ENCODE data around the gene IP6K2.

The IP6K2 gene

DNA sequence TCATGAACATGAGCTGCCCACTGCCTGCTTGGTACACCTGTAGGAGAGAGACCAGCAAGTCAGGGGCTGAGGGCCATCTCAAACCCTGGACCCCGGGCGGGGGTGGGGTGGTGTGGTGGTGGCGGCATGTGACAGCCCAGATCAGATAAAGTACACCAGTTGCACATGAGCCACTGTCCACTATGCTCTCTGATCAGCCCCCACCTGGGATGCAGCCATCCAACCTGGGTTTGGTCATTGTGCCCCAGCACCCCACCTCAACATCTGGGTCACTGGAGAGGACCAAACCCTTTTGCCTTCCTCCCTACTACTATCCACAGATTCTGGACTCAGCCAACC, 28.3 kb downstream of the IP6K2 start:
- DNase-seq (ENCODE audit: low read depth in 2 of 2), result no peak

DNA sequence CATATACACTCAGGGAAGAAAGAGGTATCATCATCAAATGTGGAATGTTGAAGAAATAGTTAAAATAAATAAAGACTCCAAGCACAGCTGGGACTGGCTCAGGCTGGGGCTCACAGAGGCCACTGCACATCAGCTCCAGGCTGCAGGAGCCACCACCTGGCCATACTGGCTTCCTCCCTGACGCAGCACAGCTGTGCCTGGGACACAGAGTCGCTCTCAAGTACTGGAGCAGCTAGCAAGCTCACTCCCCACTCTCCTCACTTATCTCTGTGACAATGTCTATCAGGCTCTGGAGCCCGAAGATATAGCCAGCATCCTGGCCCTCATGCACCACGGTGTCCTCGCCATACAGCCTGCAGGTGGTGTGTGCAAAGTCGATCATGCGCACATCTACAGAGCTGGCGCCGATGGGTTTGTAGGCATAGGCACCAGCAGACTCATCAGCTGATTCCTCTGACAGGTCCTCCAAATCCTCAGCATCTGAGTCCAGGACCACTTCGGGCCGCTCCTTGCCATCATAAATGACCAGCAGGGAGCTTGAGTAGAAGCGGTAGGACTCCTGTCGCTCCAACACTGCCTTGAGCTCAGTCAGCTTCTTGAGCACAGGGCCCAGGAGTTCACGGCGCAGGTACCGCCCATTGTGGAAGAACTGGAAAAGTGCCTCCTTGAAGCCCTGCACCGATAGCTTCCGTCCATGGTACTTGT, 28.8 kb downstream of the IP6K2 start:
- no peak for DNase-seq (ENCODE audit: low read depth in 2 of 2)

DNA sequence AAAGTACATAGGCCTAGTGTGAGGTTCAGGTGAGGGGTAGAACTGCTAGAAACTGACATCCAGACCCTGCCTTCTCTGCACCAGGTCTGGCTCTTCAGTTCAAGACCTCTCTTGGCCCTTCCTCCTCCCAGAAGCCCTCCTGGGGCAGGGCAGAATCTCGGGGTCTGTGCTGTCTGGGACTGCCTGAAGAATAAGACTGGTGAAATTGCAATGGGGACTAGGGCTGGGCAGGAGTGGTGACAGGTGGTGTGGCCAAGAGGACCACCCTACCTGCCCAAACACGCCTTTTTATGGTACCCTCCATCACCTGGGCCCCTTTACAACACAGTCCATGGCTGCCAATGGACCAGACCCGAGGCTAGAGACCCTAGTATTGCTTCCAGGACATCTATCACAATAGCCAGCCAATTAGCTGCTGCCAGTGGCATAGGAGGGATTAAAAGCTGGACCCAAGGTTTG, 29.8 kb downstream of the IP6K2 start:
- DNase-seq (ENCODE audit: low read depth in 2 of 2), result no peak

DNA sequence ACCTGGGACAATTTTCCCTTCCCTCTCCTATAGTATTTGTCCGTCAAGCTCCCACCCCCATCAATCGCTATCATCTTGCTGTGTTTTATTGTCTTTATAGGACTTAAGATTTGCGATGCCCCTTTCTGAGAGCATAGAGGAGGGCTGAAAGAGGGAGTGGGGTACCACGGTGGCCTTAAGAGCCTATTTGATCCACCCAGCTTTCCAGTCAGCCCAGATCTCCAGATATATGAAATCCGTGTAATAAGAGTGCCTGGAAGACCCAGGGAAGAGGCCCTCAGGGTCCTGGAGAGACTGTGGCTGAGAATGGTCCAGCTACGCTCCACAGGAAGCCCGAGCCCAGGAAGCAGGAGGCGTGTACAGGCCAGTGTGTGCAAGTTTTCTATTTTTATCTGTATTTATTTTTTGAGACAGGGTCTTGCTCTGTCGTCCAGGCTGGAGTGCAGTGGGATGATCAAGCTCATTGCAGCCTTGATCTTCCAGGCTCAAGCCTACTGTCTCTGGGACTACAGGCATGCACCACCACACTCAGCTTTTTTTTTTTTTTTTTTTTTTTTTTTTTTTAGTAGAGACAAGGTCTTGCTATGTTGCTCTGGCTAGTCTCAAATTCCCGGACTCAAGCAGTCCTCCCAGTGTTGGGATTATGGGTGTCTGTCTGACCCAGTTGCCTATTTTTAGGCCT, 30.3 kb downstream of the IP6K2 start:
- DNase-seq (ENCODE audit: low read depth in 2 of 2), result no peak

DNA sequence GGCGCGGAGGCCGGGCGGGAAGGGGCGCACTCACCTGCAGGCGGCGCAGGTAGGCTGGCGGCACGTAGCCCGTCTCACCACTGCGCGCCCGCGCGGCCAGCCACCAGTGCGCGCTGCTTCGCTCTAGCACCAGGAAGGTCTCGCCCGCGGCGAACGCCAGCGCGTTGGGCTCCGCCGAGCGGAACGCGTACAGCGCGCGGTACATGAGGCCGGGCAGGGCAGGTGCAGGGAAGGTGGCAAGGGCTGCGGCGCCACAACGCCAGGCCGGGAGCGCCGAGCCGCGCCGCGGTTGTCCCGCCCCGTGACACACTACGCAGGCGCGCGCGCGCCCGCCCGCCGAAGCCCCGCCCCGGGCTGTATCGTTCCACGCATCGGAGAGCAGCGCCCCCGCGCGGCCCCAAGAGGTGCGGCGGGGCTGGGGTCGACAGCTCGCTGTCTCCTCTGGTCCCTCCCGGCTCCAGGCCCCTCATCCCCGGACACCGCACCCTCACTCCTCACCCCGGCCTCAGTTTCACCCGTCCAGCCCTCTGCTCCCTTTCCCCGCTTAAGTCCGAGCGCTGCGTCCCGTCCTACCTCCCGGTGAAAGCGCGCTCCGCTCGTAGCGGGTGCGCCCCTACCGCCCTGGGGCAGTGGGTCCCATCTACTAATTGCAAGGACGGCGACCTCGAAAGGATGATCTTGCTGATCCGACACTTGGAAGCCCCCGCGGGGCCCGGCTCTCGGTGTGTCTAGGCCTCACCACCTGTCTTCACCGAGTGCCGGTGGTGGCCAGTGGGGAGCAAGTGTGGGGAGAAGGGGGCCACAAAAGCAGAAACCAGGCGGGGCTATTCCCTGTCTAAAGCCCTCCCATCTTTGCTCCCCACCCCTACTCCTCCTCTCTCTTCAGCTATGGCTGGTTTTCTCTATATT, 31.2 kb downstream of the IP6K2 start, which contains the start of gene NCKIPSD:
Gene NCKIPSD, minus strand, starts transcription at position 313 of the 909 bp plus-strand sequence. Its CDS starts 108 bp downstream, at position 205.
- peak; percentile 89 to 91 for DNase-seq (ENCODE audit: low read depth in 2 of 2)

DNA sequence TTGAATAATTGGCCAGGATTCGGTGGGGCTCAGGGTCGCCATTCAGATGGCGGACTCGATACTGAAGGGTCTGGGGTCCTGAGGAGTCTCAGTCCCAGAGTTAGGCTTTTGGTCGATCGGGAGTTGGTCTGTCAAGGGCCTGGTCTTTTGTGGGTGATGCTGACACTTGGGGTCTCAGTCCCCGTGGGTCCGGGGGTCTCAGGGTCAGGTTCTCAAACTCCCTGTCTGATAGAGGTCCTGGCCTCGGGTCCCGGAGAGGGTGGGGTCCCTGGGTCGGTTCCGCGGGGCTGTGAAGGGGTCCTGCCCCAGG, 31.8 kb downstream of the IP6K2 start:
- DNase-seq (ENCODE audit: low read depth in 2 of 2), result no peak

DNA sequence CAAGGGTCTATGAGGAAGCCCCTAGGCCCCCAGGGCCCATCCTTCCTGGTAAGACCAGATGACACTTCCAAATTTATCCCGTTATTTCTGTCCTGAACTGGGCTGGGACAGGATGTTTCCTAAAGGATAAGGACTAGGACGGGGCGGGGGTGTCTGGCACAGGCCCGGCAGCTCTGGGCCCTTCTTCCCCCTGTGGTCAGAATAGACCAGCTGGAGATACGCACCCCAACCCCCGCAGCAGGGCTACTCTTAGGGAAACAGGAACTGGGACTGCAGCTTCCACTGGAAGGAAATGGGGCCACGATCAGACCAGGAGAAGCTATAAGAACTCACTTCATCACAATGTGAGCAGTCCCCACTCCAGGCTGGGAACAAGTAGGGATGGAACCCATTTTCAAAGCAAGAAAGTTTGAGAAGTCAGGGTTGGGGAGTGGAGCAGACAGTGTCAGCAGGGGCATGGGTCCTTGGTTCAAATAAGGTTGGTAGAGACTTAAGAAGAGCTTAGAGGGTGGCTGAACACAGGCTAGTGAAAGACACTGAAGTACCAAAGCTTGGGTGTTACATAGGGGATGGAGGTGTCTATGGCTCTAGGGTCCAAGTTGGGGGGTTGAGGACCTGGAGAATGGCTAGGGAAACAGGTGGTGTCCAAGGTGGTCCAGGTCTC, 32.4 kb downstream of the IP6K2 start:
- DNase-seq (ENCODE audit: low read depth in 2 of 2), result no peak

DNA sequence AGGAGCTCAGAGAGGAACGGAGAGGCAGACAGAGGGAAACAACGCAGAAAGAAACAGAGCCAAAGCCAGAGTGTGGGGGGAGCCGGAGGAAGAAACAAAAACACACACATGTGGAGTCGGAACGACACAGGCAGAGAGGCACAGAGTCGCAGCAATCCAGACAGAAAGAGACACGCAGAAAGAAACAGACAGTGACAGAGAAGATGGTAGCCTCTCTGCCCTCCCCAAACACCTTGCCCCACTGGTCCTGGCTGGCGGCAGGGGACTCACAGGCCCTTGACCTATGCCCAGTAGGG, 33.0 kb downstream of the IP6K2 start:
- DNase-seq (ENCODE audit: low read depth in 2 of 2), result no peak

DNA sequence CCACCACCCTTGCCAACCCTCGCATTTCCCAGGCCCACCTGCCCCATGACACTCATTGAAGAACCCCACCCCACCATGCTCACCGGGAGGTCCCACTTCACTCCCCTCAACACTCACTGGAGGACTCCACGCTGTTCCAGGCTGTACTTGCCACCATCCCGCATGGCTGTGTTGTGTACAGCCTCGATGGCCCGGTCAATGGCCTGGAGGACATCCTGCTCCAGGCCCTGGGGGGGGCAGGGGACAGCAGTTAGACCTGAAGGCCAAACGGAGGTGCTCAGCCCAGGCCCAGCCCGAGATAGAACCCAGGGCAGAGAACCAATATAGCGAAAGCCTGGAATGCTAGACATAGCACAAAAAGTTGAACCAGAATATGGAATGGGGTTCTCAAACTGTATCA, 34.2 kb downstream of the IP6K2 start:
- no peak for DNase-seq (ENCODE audit: low read depth in 2 of 2)

DNA sequence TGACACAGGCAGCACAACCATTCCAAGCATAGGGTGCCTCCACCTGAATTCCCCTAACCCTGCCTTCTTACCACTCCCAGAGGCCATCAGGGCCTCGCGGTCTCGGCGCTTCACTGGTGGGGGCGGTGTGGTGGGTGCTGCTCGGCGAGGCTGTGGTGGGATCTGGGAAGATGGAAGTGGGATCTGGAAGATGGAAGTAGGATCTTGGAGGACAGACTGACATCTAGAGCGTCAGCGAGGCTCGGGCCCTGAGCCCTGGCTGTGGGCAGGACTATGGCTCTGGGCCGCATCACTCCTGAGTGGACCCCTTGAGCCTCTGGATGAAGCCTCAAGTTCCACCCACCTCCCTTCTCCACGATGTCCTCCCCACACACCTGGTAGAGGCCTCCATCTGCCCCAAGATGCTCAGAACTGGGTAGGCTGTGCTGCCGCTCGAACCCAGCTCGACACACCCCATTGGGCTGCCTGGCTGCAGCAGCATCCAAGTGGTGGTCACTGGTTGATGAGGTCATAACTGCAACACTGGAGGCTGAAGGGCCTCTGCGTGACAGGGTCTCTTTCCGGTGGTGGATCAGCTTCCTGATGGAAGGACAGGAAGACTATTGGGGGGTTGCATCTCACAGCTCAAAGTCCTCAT, 34.9 kb downstream of the IP6K2 start:
- DNase-seq (ENCODE audit: low read depth in 2 of 2), result no peak

DNA sequence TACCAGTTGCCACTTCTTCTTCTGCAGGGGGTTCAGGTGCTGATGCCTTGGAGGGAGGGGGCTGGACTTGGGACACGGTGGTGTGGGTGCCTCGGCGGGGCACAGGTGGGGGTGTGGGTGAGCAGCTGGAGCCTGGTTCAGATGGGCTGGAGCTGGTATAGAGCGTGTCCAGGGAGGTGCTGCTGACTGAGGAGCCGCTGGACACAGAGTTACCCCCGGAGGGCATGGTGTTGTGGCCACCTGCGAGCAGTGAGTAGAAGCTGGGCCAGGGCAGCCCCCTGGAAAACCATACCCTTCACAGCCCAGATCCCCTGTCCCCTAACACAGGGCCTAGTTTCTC, 35.5 kb downstream of the IP6K2 start:
- DNase-seq (ENCODE audit: low read depth in 2 of 2), result no peak

DNA sequence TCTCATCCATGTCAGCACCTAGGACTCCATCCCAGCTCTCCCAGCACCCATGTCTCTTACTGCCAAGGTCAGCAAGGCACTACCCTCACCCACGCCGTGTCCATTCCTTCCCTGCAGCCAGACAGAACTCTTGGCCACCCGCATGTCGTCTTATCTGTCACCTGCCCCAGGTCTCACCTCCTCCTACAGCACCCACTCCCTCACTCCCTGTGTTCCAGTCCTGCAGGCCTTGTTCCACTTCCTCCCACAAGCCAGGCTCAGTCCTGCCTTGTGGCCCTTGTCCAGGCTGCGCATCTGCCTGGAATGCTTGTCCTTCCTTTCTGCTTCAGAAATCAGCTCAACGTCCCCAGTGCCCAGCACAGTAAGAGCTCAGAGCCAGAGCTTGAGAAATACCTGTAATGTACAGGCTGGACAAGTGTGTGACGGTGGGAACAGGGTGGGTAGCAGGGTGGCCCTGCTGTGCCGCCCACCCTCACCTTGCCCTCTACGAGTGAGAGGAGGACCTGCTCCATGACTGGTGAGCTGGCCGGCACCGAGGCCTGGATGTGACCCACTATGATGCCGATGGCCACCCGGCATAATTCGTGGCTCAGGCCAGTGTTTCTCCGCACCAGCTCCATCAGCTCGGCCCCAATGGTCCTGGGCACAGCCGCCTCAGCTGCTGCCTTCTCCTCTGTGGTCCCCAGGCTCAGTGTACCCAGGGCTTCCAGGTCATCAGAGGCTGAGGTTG, 36.0 kb downstream of the IP6K2 start:
- DNase-seq (ENCODE audit: low read depth in 2 of 2), result no peak

DNA sequence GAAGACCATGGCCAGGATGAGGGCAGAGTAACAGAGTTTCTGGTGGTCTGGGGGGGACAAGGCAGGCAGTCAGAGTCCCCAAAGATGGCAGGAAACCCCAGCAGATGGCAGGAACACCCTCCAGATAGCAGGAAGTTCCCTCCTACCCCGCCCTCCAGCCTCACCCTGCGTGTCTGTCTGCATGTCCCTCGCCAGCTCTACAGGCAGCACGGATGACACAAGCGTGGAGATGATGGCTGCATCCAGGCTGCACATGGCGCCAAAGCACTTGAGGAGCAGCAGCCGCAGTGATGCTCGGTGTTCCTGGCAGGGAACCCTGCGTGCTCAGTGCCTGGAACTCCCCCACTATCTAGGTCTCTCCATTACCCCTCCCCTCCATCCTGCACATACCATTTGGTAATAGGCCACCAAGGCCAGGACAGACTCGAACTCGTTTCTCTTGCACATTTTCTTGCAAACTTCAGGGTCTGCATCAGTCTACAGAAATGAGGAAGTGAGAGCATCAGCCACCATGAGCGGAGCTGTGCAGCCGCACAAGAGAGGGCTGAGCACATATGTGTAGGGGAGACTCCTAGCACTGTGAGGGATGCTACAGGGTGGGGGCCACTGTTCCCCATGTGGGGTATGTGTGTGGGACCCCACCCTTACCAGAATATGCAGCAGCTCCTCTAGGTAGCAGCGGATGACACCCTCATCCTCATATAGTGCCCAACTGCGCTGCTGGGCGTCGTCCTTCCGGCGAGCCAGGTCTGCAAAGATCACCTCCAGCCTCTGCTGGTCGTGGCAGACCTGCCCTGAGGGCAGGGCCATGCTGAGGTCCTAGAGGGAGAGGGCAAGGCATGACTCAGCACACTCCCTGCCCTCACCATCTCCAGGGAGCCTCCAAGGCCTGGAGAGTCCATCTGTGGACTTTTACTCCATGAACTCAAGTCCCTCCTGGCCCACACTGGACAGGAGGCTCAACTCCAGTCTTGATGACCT, 37.3 kb downstream of the IP6K2 start:
- no peak for DNase-seq (ENCODE audit: low read depth in 2 of 2)

DNA sequence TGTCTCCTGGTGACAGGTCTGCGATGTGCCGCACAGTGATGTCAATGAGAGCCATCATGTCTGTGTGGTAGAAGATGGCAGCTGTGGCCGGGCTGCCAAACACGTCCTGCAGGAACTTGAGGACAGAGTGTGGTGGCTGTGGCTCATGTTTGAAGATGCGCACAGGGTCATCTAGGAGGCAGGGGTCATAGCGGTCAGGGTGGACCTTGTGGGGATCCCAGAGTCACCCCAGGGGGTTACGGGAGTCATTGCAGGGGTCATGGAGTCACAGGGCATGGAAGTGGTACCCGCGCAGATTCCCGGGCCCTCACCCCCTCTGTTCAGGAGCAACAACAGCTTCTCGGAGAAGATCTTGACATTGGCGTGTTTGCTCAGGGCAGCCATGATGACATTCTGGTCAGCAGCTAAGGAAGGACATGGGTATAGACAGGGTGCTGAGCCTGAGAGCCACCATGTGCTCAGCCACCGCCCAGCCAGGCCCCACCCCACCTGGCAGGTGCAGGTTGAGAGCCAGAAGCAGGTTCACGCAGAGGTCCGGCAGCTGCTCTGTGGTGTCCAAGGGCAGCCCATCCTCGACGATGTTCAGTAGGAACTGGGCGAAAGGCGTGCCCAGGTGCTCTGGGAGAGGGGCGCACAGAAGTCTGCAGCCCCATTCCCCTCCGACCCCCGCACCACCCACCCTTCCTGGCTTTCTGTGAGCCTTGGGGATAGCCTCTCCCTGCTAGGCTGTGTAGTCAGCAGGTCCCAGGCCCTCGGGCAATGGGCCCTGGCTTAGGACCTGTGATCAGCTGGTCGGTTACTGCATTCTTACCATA, 38.2 kb downstream of the IP6K2 start:
- DNase-seq (ENCODE audit: low read depth in 2 of 2), result no peak

DNA sequence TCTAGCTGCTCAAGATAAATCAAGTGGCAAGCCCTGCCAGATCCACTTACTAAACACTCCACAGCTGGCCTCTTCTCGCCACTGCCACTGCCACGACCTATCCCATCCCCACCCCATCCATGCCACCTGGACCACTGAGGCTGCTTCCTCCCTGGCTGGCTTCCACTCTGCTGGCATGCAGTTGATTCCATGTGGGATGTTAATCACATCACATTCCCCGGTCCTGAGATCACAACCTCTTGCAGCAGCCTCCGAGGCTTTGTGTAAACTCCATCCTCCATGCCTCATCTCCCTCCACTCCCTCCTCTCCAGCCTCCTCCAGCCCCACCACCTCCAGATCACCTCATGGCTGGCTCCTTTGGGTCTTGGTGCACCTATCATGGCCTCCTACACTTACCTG, 39.0 kb downstream of the IP6K2 start:
- DNase-seq (ENCODE audit: low read depth in 2 of 2), result no peak

DNA sequence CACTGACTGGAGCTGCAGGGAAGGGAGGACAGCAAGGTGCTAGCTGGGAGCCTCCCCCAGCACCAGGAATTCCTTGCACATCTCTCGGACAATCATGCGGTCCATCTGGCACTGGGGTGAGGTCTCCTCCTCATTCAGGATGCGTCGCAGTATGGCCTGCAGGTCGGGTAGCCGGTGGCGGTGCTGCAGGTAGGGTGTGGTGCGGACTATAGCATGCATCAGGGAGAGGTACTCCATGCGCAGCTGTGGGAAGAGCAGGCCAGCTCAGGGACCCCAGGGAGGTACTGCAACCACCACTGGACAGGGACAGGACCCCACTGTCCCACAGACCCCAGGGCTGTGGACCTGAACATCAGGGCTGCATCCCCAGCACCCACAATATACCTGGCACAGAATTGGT, 42.5 kb downstream of the IP6K2 start:
- DNase-seq (ENCODE audit: low read depth in 2 of 2), result no peak

DNA sequence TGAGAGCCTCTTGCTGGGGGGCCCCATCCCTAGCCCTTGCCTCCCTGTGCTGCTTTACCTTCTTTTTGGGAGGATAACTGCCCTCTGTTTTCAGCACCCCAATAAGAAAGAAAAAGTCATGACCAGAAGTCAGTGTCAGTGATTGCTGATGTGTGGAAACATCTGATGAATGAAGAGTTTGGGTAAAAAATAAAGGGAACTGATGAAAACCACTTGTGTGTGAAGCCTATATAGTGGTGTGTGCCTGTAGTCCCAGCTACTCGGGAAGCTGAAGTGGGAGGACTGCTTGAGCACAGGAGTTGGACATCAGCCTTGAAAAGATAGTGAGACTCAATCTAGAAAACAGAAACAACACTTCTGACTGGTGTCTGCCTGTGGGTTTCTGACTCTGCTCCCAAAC, 44.5 kb downstream of the IP6K2 start:
- DNase-seq (ENCODE audit: low read depth in 2 of 2), result no peak

DNA sequence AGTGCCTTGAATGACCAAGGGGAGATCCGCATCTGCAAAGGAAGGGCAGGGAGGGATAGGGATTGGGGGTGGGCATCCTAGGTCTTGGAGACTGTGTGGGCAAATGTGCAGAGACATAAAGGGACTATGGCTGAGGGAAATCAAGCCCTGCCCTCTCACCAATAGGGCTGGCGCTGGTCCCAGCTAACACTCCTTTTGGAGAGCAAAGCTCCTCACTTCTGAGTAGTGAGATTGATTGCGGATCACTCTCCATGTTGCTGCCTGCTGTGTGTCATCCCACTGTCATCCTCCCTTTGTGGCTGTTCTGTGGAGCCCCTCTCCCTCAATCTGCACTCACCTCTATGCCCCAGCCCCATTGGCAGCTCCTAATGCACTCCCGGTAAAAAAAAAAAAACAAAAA, 52.1 kb downstream of the IP6K2 start:
- DNase-seq (ENCODE audit: low read depth in 2 of 2), result no peak

DNA sequence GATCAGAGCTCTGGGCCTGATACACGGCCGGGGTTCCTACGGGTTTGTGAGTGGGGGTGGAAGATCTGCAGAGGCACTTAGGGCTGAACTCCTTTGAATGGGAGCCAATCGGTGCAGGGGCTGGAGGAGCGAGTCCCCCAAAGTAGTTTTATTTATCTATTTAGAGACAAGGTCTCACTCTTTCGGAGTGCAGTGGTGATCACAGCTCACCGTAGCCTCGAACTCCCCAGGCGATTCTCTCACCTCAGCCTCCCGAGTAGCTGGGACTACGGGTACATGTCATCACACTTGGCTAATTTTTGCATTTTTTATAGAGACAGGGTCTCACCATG, 52.7 kb downstream of the IP6K2 start:
- no peak for DNase-seq (ENCODE audit: low read depth in 2 of 2)

Data from activated CD4-positive, alpha-beta T cell treated with anti-CD3 and anti-CD28 coated beads for 24 hours (primary cell).